Right forelimb (tissue), 1 donor: ENCODE data around the gene NRBF2.
"Not testable (repeated sequence)": the region's sequence is repeated elsewhere in the genome, so short reads cannot be mapped to it uniquely, and the experiment has no call there.

ENCODE experiments used
- DNase-seq: peaks from one replicate; pipeline ENCODE4 v3.0.0-alpha.2; 2018

Gene NRBF2

GRCh38 chr10:63133056-63133820 is at the start of gene NRBF2:
TSS of gene NRBF2 (plus strand) at chr10:63133328. CDS start at chr10:63133471, 143 bp downstream.
- peak; percentile 98 for DNase-seq

- not testable (repeated sequence) for DNase-seq
Observed at GRCh38 chr10:63083406-63083805, 49.7 kb upstream of the NRBF2 start.

- DNase-seq = peak; percentile 64
Observed at GRCh38 chr10:63083904-63084689, 49.0 kb upstream of the NRBF2 start.

GRCh38 chr10:63084690-63085382 is 48.3 kb upstream of the NRBF2 start:
- DNase-seq = no peak

- no peak for DNase-seq
Observed at GRCh38 chr10:63093227-63093626, 39.9 kb upstream of the NRBF2 start.

GRCh38 chr10:63094405-63094804 is 38.7 kb upstream of the NRBF2 start:
- no peak for DNase-seq

GRCh38 chr10:63094881-63095280 is 38.2 kb upstream of the NRBF2 start:
- DNase-seq = no peak

- no peak for DNase-seq
Observed at GRCh38 chr10:63099734-63100133, 33.4 kb upstream of the NRBF2 start.

GRCh38 chr10:63101091-63101490 is 32.0 kb upstream of the NRBF2 start:
- not testable (repeated sequence) for DNase-seq

GRCh38 chr10:63102279-63102883 is 30.7 kb upstream of the NRBF2 start:
- DNase-seq = not testable (repeated sequence)

GRCh38 chr10:63103178-63103577 is 29.9 kb upstream of the NRBF2 start:
- DNase-seq = not testable (repeated sequence)

GRCh38 chr10:63103971-63104409 is 29.1 kb upstream of the NRBF2 start:
- no peak for DNase-seq

GRCh38 chr10:63105225-63106110 is 27.7 kb upstream of the NRBF2 start:
- no peak for DNase-seq

GRCh38 chr10:63106111-63106755 is 26.9 kb upstream of the NRBF2 start:
- DNase-seq = no peak

- no peak for DNase-seq
Observed at GRCh38 chr10:63107943-63108437, 25.1 kb upstream of the NRBF2 start.

- no peak for DNase-seq
Observed at GRCh38 chr10:63110940-63111339, 22.2 kb upstream of the NRBF2 start.

- DNase-seq = peak; percentile 72
Observed at GRCh38 chr10:63114031-63114814, 18.9 kb upstream of the NRBF2 start.

- DNase-seq = peak; percentile 71
Observed at GRCh38 chr10:63115732-63116383, 17.3 kb upstream of the NRBF2 start.

- DNase-seq = no peak
Observed at GRCh38 chr10:63116452-63117072, 16.6 kb upstream of the NRBF2 start.
